ENCODE results near the gene LAMB4.

LAMB4 gene

DNA sequence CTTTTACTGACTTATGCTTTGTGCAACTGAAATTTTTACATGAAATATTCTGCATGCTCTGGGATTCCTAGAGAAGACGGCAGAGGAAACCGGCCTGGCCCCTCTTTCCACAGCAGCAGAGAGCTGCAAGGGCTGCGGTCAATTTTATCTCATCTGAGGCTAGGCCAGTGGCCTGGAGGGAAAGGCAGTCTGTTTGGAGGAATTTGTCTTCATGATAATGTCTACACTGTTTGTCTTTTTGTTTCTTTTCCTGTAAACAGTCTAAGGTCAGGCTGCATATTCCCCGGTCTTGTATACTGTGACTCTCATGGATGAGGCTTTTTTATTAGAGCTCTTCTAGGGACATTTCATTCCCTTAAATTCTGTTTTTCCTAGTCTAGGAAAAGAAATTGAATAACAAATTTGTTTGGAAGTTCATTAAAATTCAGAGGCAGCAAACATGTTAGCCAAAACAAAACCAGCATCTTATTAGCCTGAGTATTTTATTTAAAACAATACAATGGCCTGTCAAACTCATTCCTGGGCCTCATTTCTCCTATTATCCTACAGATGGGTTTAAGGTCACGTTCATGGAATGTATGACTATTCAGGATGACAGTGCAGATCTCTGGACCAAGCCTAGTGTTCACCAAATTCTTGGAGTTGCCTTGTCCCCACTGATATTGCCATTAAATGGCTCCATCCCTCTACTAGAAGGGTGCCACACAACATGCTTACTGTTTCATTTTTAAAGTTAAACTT, 26.4 kb downstream of the LAMB4 start:
- DNase-seq, result no peak

DNA sequence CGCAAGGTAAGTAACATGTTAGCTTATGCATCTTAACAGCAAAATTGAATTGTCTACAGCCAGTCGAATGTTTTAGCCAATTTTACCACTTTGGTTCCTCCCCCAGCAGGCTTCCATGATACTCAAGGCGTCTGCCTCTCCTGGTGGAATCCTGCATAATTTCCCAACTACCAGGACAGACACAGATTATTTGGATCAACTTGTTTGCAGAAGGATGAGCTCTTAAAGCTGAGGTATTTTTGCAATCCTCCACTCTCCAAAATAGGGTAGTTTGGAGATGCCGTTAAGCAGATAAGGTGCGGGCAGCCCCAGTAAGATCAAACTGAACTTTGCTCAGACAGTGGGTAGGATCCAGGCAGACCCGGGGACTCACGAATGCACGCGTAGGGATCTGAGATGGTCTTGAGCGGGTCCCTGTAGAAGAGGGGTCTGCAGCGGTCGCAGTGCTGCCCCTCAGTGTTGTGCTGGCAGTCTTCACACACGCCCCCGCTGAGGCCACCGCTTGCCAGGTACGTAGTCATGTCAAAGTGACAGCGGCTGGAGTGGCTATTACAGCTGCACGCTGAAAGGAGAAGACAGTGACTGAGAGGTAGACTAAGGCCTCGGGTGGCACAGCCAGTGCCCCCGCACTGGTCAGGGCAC, 27.4 kb downstream of the LAMB4 start:
- no peak for DNase-seq

DNA sequence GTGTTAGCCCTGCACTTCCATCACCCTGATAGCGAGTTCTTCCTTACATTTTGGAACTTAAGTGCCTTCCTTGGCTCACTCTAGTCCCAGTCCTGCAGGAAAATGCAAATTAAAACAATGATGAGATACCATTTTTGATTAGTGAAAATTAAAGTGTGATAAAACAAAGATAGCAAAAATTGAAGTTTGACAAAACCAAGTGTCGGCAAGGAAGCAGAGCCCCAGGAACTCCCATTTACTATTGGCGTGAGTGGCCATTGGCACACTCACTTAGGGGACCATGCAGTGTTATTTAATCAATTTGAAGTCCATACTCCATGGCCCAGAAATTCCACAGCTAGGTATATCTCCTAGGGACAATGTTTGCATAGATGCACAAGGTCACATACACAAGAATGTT, 28.4 kb downstream of the LAMB4 start:
- no peak for DNase-seq

GRCh38 chr7:108099713-108100112, 30.4 kb downstream of the LAMB4 start:
- no peak for DNase-seq

GRCh38 chr7:108097703-108098102, 32.5 kb downstream of the LAMB4 start:
- no peak for DNase-seq

DNA sequence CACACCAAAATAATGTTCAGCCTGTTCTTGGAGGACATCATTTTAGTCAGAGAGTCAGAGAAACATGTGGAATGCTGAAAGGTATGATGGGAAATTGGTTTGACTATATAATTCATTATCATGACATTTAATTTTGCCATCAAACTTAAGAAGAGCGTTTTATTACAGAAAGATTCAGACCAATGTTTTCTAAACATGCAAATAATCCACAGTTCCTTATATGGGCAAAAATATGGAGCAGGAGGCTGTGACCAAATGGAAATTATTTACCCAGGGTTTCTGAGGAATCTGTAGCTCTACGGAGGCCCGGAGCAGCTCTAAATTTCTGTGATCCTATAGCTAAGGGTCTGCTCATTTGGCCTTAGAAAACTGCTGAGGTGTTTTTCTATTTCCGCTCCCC, 33.2 kb downstream of the LAMB4 start:
- no peak for DNase-seq

DNA sequence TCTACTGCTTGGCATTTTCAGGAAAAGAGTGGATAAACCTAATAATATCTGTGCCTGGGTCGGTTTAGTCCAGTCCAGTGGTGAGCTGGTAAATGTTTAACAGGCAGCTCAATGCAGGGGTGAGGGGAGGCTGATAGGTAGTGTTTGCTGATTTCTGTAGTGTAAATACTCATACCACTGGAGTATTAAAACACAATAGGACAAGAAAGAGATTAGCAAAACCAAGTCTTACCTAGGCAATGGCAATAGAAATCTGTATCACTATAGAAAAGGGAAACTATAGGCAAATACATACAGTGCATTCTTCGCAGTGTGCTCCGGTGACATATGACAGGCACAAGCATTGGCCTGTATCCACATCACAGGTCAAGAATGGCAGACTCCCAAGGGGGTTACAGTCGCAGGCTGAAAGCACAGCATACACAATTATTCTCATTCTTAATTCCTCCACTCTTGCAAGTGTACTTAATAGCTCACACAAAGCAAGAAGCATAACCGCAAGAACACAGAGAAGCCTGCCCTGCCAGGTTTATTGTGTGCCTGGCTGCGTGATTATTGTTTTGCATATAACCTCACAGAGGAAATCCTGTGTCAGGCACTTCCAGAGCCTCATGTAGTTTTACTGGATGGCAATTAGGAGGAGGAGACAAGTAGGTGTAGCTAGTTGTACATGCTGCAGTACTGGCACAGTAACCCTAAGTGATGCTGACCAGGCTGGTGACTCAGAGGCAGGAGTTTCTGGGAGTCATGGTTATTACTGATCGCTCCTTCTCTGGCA, 35.0 kb downstream of the LAMB4 start:
- no peak for DNase-seq

DNA sequence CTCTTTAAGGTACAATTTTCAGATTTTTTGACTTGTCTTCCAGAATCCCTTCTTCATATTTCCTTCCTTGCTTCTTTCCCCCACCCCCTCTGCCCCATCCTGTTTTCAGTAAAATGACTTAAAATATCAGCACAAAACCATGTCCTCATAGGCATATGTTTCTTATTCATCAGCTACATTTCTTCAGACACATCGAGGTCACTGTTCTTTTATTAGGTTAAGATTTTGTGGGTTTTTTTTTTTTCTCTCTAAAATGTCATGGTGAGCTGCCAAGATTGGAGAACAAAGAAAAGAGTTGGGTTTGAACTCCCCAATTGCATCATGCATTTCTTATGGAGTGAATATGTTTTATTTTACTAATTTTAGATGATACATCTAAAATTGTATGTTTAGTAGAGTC, 35.8 kb downstream of the LAMB4 start:
- no peak for DNase-seq

GRCh38 chr7:108093851-108094331, 36.3 kb downstream of the LAMB4 start:
- no peak for DNase-seq

DNA sequence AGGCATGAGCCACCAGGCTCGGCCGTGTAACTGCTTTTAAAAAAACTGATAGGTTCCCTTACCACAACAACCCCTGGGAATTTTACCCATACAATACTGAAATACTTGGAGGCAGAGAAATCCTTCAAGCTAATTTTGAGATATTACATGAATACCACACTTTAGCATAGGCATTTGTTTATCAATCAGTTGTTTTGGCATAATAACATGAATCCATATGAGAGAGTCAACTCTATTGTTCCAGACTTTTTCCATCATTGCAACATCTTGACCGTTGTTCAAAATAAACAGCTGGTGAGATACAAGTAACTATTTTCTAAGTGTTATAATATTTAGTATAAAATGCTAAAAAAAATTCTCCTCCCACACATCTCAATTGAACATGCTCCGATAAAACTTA, 36.8 kb downstream of the LAMB4 start:
- DNase-seq, result no peak

GRCh38 chr7:108091461-108091831, 38.7 kb downstream of the LAMB4 start:
- DNase-seq, result no peak

DNA sequence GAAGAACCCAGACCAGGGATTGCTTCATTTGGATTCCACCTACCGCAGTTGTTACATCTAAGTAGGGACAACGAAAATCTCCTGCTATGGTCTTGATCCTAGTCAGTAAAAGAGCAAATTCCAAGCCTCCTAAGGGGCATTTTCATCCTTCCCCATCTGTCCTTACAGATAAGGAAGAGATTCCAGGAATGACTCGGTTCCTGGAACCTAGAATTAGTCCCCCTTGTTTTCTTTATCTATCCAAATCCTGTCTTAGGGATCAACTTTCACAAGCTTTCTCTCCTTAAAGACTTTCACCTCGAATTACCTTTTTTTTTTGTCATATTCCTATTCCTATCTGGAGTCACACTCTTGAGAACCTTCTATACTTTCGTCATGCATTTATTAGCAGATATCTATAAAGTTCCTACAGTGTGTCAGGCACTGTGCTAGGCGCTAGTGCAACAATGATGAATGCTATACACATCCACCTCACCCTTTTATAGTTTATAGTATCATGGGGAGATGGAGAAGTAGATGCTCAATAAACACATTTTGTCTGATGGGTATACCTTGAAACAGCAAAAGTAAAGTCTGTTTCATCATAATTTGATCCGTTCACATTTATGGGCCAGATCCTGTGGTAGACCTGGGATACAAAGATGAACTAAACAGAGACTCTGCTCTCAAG, 39.2 kb downstream of the LAMB4 start:
- no peak for DNase-seq

DNA sequence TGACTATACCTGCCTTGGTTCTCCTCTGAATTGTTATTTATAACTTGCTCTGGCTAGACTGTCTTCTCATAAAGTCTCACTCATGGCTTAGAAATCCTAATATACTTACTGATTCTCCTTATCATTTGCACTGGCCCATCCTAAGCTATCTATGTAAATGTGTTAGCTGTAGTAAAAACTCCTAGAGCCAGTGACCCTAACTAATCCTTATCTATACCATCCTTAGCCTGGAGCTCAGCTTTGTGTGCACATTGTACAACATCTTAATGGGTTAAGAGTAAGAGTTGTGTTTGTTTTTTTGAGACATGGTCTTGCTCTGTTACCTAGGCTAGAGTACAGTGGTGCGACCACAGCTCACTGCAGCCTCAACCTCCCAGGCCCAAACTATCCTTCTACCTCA, 40.8 kb downstream of the LAMB4 start:
- DNase-seq, result no peak

DNA sequence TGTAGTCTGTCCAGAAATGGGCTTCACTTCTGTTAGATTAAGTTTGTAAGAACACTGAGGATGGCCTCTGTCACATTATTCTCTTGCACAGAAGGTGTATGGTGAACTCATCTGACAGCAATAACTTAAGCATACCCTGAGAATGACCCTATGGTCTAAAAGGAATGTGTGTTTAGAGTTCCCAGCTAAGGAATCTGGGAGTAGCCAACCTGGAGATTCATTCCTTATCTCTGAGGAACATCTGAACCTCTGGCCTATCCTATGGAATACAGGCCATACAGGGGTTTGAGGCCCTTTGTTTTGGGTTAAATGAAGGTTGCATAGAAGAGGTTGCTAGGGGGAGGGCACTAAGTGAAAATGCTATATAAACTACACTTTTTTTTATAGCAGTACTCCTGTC, 41.4 kb downstream of the LAMB4 start:
- DNase-seq, result no peak

GRCh38 chr7:108087778-108088177, 42.4 kb downstream of the LAMB4 start:
- no peak for DNase-seq

DNA sequence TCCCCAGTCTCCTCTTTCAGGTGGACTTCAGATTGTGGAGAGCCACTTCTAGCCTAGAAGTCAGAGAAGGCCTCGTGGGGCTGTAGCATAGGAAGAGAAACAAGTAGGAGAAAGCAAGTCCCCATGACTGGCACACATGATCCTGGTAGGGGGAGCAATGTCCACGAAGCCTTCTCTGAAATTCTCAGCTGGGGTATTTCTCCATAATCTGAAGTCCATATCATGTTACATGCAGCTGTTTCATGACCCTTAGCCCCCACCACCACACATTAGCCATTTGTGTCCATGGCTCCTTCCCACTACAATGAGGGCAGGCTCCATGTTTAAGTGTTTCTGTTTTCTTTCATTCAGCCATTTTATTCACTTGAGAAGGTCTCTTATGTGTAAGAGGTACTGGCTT, 43.2 kb downstream of the LAMB4 start:
- no peak for DNase-seq

GRCh38 chr7:108086546-108086945, 43.6 kb downstream of the LAMB4 start:
- DNase-seq, result no peak

- no peak for DNase-seq
Observed at GRCh38 chr7:108083980-108084379, 46.2 kb downstream of the LAMB4 start.

DNA sequence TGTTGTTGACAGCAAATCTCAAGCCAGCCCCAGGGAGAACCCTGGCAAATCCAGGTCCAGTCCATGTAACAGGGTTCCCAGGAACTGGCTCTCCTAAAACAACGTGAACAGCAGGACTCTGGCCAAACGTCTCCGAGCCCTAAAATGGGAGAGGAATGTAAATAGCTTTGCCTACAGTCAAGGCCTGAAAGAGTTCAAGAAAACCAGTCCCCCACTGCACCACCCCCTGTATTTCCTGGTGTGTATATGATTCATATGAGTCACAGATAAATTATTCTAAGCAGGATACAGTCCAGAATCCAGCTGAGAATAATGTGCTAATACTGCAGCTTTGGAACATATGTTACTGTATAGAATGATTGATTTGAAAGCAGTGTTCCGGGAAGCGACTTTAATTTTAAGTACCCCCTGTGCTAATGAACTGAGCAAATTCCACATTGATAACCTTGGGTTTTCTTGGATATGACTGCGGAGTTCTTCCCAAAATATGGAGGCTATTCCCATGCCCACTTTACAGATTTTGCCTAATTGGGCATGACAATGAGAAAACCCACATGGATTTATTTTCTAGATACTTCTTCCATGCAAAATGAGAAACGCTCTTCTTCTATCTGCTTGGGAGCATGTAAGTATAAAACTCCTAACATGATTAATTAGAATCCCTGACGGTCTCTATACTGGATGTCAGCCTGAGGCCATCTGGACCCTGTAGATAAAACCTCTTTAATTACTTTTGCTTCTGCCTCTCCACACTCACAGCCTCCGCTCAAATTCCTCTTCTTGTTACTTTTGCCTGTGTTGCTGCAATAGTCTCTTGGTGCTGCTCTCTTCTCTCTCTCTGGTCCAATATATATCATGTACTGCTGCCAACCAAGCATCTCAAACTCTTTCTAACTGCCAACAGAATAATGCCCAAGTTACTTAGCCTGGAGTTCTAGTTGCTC, 50.2 kb downstream of the LAMB4 start:
- DNase-seq, result no peak

- no peak for DNase-seq
Observed at GRCh38 chr7:108079276-108079647, 50.9 kb downstream of the LAMB4 start.

- DNase-seq, result no peak
Observed at GRCh38 chr7:108078691-108079090, 51.5 kb downstream of the LAMB4 start.

GRCh38 chr7:108078211-108078673, 51.9 kb downstream of the LAMB4 start:
- DNase-seq, result no peak

Measured in NCI-H187 treated with DMSO at 0.1 percent for 48 hours (cell line).